T-cell (primary cell): ENCODE results near the gene PARD6A. TPM values are rescaled to one million over a fixed set of nuclear protein-coding genes. Genes with fewer than 3 reads are reported as not detected.

ENCODE experiments used
- ATAC-seq, 4 experiments: fragments of 200-7000 bp in 3 of 4; fragments of 150-1000 bp in 1 of 4; cut with Tn5 transposase; replicated peaks in 1 of 4; 1 replicate in 3 of 4; 2 replicates in 1 of 4; pipeline ENCODE4 v1.10.0; 2021; ENCODE audit warnings: moderate library complexity in 3 of 4, mild to moderate bottlenecking in 2 of 4, moderate number of reproducible peaks in 1 of 4
- CTCF ChIA-PET, 2 donors: fragments of 300-600 bp; sonication (Branson Sonifier 250); formaldehyde crosslinking; loops; one replicate each; lab custom pipeline; 2022; ENCODE audit warnings: antibody characterized with exemption in 2 of 2; lab: Charles Lee
- POLR2A ChIA-PET, 2 donors: fragments of 300-600 bp; sonication (Branson Sonifier 250); formaldehyde crosslinking; loops; one replicate each; lab custom pipeline; 2022; ENCODE audit warnings: antibody characterized with exemption in 2 of 2; lab: Charles Lee
- DNase-seq, 35 experiments: peaks; one replicate each; pipeline versions ENCODE4 v3.0.0 to v3.0.0-alpha.2; 2013 to 2023
- H3K27ac ChIP-seq: one replicate; pipeline ENCODE4 v1.5.1; 2013; ENCODE audit warnings: low read length
- H3K27me3 ChIP-seq, 2 experiments: replicated peaks in 1 of 2; 1 replicate in 1 of 2; 2 replicates in 1 of 2; pipeline versions ENCODE4 v1.6.1 to v1.7.0; 2013; ENCODE audit warnings: low read length in 1 of 2, mixed read lengths in 1 of 2; ENCODE audit not compliant: control insufficient read depth in 2 of 2, insufficient read depth in 2 of 2; ENCODE audit errors: extremely low read depth in 1 of 2
- H3K36me3 ChIP-seq, 2 donors: 1 replicate in 1 of 2; 2 replicates in 1 of 2; pipeline versions ENCODE4 v1.6.1 to v1.7.0; 2013; ENCODE audit warnings: low read length in 1 of 2; ENCODE audit not compliant: control insufficient read depth in 2 of 2, insufficient read depth in 1 of 2; ENCODE audit errors: extremely low read depth in 1 of 2
- H3K4me1 ChIP-seq, 2 experiments: 1 replicate in 1 of 2; 2 replicates in 1 of 2; pipeline versions ENCODE4 v1.6.1 to v1.7.0; 2013; ENCODE audit warnings: low read length in 2 of 2, mixed read lengths in 1 of 2; ENCODE audit not compliant: insufficient read depth in 2 of 2, control insufficient read depth in 1 of 2; ENCODE audit errors: extremely low read depth in 1 of 2
- H3K4me3 ChIP-seq, 2 donors: 1 replicate in 1 of 2; 2 replicates in 1 of 2; pipeline versions ENCODE4 v1.5.1 to v1.7.0; 2013; ENCODE audit warnings: mild to moderate bottlenecking in 2 of 2, low read length in 1 of 2, moderate library complexity in 1 of 2; ENCODE audit not compliant: control insufficient read depth in 1 of 2; ENCODE audit errors: extremely low read depth in 1 of 2
- H3K9me3 ChIP-seq: 2 replicates; pipeline ENCODE4 v1.7.0; 2013
- H3K27ac Mint-ChIP-seq, 2 donors: one replicate each; pipeline ENCODE4 v1.8.0; 2020 to 2021; ENCODE audit warnings: mild to moderate bottlenecking in 2 of 2, mixed read lengths in 2 of 2
- H3K27me3 Mint-ChIP-seq, 2 donors: one replicate each; pipeline ENCODE4 v1.8.0; 2021 to 2022; ENCODE audit warnings: mixed read lengths in 2 of 2
- H3K36me3 Mint-ChIP-seq: one replicate; pipeline ENCODE4 v1.8.0; 2021; ENCODE audit warnings: mixed read lengths
- H3K4me1 Mint-ChIP-seq, 3 donors: one replicate each; pipeline ENCODE4 v1.8.0; 2020 to 2022; ENCODE audit warnings: mixed read lengths in 3 of 3, mild to moderate bottlenecking in 1 of 3
- H3K4me3 Mint-ChIP-seq, 3 donors: one replicate each; pipeline ENCODE4 v1.8.0; 2020 to 2022; ENCODE audit warnings: mild to moderate bottlenecking in 3 of 3, mixed read lengths in 3 of 3, moderate library complexity in 3 of 3
- H3K9me3 Mint-ChIP-seq, 3 donors: one replicate each; pipeline ENCODE4 v1.8.0; 2020 to 2022; ENCODE audit warnings: mixed read lengths in 3 of 3
- WGBS: methylation state at CpG from one replicate; pipeline ENCODE4 v1.1.5; 2013; ENCODE audit warnings: missing lambda C conversion rate; ENCODE audit not compliant: insufficient coverage; 5-methylcytosine and 5-hydroxymethylcytosine counted together
- total RNA-seq, 35 experiments: library from RNA in 6 of 35; stranded (reverse) in 6 of 35; fragments of 120-200 nt in 1 of 35; gene quantifications; one replicate each; pipeline versions ENCODE4 v1.2.1 to v1.2.4 and lab custom pipeline; 2013 to 2026

Gene PARD6A
- total RNA-seq, 5 donors from 2014 or later (not counting 1 experiment from before 2014, with no cell fraction given), result 2.9 to 10.6 (median 7.6) TPM

DNA sequence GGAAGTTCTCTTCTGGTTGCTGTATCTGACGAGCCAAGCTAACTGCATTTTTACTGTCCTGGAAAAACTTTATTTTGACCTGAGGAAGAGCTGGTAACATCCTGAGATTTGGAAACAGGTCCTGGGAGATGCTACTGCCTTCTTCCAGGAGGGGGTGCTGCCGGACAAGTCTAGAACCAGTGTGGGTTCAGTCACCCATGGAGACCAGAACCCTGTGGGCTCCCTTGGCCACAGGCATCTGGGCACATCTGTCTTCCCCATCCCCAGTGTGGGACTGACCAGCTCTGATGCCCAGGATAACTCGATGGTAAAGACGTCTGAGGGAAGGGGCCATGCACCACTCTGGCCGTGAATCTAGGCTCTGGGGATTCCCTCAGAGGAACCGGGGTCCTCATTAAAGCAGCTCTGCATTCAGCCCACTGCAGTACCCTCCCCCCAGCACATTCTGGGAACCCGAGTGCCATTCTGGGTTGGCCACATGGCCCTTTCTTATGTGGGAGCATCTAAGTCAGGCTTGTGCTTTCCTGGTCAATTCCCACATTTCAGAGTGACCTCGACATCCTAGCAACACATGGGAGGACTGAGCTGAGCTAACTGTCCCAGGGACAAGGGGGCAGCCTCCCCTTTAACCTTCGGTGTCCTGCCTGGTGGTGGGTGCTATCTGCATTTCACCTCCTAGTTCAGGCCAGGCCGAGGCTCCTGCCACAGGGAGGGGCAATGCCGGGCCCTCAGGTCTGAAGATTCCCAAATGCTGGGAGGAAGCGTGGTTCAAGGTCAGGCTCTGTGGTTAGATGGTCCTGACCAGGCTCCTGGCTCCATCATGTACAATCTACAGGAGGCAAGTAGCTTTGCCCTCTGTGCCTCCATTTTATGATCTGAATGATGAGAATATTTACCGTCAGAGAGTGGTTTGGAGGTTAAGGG is 12.2 kb downstream of the PARD6A start:
- Histone ChIP-seq H3K27me3 (no peaks in the 10 kb centered on the region), H3K9me3 (no peaks in the 10 kb centered on the region), H3K4me3 (no peak overlapping the region), H3K4me1 (peaks cover 0 to 4% of the 10 kb centered on the region in 2 experiments), H3K27ac (no peak overlapping the region), H3K36me3 (peaks cover 4 to 10% of the 10 kb centered on the region in 2 donors)
- CTCF ChIA-PET, result interaction anchor here (0.6 to 1.4 kb wide), 6 partner anchors 29 to 926 kb away, joined by 3 to 4 read pairs (median 4); partner anchors contain the start of genes GFOD2 (in 1 of the 2), RANBP10 (in 1 of the 2) and TSNAXIP1 (in 1 of the 2)
- Mint-ChIP-seq H3K4me1 (peaks cover 5 to 12% (median 6%) of the 10 kb centered on the region in 3 donors), H3K4me3 (no peak overlapping the region), H3K9me3 (no peaks in the 10 kb centered on the region), H3K27ac (peak overlapping the region; percentile 19 to 36), H3K27me3 (no peaks in the 10 kb centered on the region), H3K36me3 (no peaks in the 10 kb centered on the region)
- DNase-seq (peak in 24 of 35 experiments; percentile 23 to 64 (median 48)), ATAC-seq (peak in 1 of 4 experiments; percentile 14)
- 78% methylated on average over 10 of the region's 13 CpGs for WGBS
- POLR2A ChIA-PET, result interaction anchor here in 1 of 2 donors (0.6 kb wide), 1 partner anchor 178 kb away, joined by 3 read pairs; no protein-coding TSS in a partner anchor

- Histone ChIP-seq H3K36me3 (peaks cover 4 to 10% of the 10 kb centered on the region in 2 donors), H3K27ac (no peak overlapping the region), H3K4me1 (no peaks in the 10 kb centered on the region), H3K4me3 (no peak overlapping the region), H3K27me3 (no peaks in the 10 kb centered on the region), H3K9me3 (no peaks in the 10 kb centered on the region)
- no peak for ATAC-seq
- no peak overlapping the region for H3K4me3 Mint-ChIP-seq
- H3K9me3 Mint-ChIP-seq, result no peaks in the 10 kb centered on the region
- ChIA-PET POLR2A (no interaction called here), CTCF (interaction anchor here in 1 of 2 donors (0.6 to 1.4 kb wide), 2 partner anchors 119 to 927 kb away, joined by 3 to 4 read pairs; no protein-coding TSS in a partner anchor)
- no peaks in the 10 kb centered on the region for H3K27me3 Mint-ChIP-seq
- peaks cover 3 to 6% (median 5%) of the 10 kb centered on the region in 3 donors for H3K4me1 Mint-ChIP-seq
- H3K27ac Mint-ChIP-seq, result peak overlapping the region; percentile 44 to 70
- 71% methylated on average over 6 of the region's 21 CpGs for WGBS
- DNase-seq, result no peak
- no peaks in the 10 kb centered on the region for H3K36me3 Mint-ChIP-seq
Measured at GRCh38 chr16:67673712-67674580, 13.2 kb downstream of the PARD6A start.

GRCh38 chr16:67674851-67675578 is 14.3 kb downstream of the PARD6A start:
- Histone ChIP-seq H3K27ac (no peak overlapping the region), H3K4me3 (no peak overlapping the region), H3K27me3 (no peaks in the 10 kb centered on the region), H3K36me3 (peaks cover 4 to 10% of the 10 kb centered on the region in 2 donors), H3K4me1 (no peaks in the 10 kb centered on the region), H3K9me3 (no peaks in the 10 kb centered on the region)
- H3K4me3 Mint-ChIP-seq, result no peak overlapping the region
- peak overlapping the region in 1 of 2 donors; percentile 36 for H3K27ac Mint-ChIP-seq
- WGBS, result 94% methylated on average over 28 of the region's 28 CpGs
- CTCF ChIA-PET, result no interaction called here
- DNase-seq (no peak), ATAC-seq (no peak)
- H3K4me1 Mint-ChIP-seq, result peaks cover 2 to 5% (median 3%) of the 10 kb centered on the region in 3 donors
- POLR2A ChIA-PET, result no interaction called here
- no peaks in the 10 kb centered on the region for H3K9me3 Mint-ChIP-seq
- no peaks in the 10 kb centered on the region for H3K27me3 Mint-ChIP-seq
- no peaks in the 10 kb centered on the region for H3K36me3 Mint-ChIP-seq

GRCh38 chr16:67675579-67675935 is 14.8 kb downstream of the PARD6A start:
- no peak for ATAC-seq
- Histone ChIP-seq H3K4me3 (no peak overlapping the region), H3K4me1 (no peaks in the 10 kb centered on the region), H3K27me3 (no peaks in the 10 kb centered on the region), H3K36me3 (peaks cover 4 to 10% of the 10 kb centered on the region in 2 donors), H3K27ac (no peak overlapping the region), H3K9me3 (no peaks in the 10 kb centered on the region)
- ChIA-PET POLR2A (no interaction called here), CTCF (no interaction called here)
- peak overlapping the region in 1 of 2 donors; percentile 58 for H3K27ac Mint-ChIP-seq
- H3K36me3 Mint-ChIP-seq, result no peaks in the 10 kb centered on the region
- WGBS, result 97% methylated on average over 17 of the region's 17 CpGs
- peaks cover 2 to 5% (median 3%) of the 10 kb centered on the region in 3 donors for H3K4me1 Mint-ChIP-seq
- no peaks in the 10 kb centered on the region for H3K9me3 Mint-ChIP-seq
- no peak for DNase-seq
- no peak overlapping the region for H3K4me3 Mint-ChIP-seq
- H3K27me3 Mint-ChIP-seq, result no peaks in the 10 kb centered on the region

GRCh38 chr16:67675999-67676398 is 15.2 kb downstream of the PARD6A start:
- ATAC-seq, result no peak
- peak overlapping the region in 1 of 2 donors; percentile 58 for H3K27ac Mint-ChIP-seq

More at GRCh38 chr16:67675999-67676398, 15.2 kb downstream of the PARD6A start:
- Mint-ChIP-seq H3K36me3 (no peaks in the 10 kb centered on the region), H3K27me3 (no peaks in the 10 kb centered on the region), H3K4me3 (no peak overlapping the region), H3K4me1 (peaks cover 2 to 5% (median 3%) of the 10 kb centered on the region in 3 donors), H3K9me3 (no peaks in the 10 kb centered on the region)
- Histone ChIP-seq H3K4me3 (no peak overlapping the region), H3K9me3 (no peaks in the 10 kb centered on the region), H3K36me3 (peaks cover 7 to 10% of the 10 kb centered on the region in 2 donors), H3K27ac (no peak overlapping the region), H3K4me1 (no peaks in the 10 kb centered on the region), H3K27me3 (no peaks in the 10 kb centered on the region)
- WGBS, result 100% methylated on average over 4 of the region's 7 CpGs
- ChIA-PET POLR2A (no interaction called here), CTCF (no interaction called here)
- DNase-seq, result no peak
